Fibroblast of lung (primary cell): ENCODE results near the gene UGGT1. TPM values are rescaled to one million over a fixed set of nuclear protein-coding genes. Genes with fewer than 3 reads are reported as not detected.

Experiments
- DNase-seq, 2 donors: peaks; one replicate each; pipeline versions ENCODE4 v3.0.0 to v3.0.0-alpha.2; 2010; ENCODE audit warnings: low read depth in 2 of 2
- H2AFZ ChIP-seq: 2 replicates; pipeline ENCODE4 v1.5.1; 2012; ENCODE audit warnings: low read length, control low read depth, inconsistent platforms
- H3K27ac ChIP-seq: 2 replicates; pipeline ENCODE4 v1.5.1; 2011; ENCODE audit warnings: low read length, control low read depth; ENCODE audit not compliant: insufficient read depth
- H3K27me3 ChIP-seq: 2 replicates; pipeline ENCODE4 v1.5.1; 2011; ENCODE audit warnings: mild to moderate bottlenecking, low read length; ENCODE audit not compliant: control insufficient read depth, insufficient read depth
- H3K36me3 ChIP-seq: 2 replicates; pipeline ENCODE4 v1.5.1; 2011; ENCODE audit warnings: low read length; ENCODE audit not compliant: control insufficient read depth, insufficient read depth
- H3K4me1 ChIP-seq: 2 replicates; pipeline ENCODE4 v1.5.1; 2011; ENCODE audit warnings: low read length; ENCODE audit not compliant: control insufficient read depth, insufficient read depth; ENCODE audit errors: extremely low read depth
- H3K4me2 ChIP-seq: 2 replicates; pipeline ENCODE4 v1.5.1; 2011; ENCODE audit warnings: low read length, control low read depth; ENCODE audit not compliant: insufficient read depth; ENCODE audit errors: extremely low read depth
- H3K4me3 ChIP-seq, 4 experiments: fragments of 200-600 bp in 1 of 4; sonication (generic) in 1 of 4; replicated peaks in 1 of 4; 2 replicates each; pipeline ENCODE4 v1.5.1; 2011 to 2016; ENCODE audit warnings: low read length in 4 of 4, low read depth in 3 of 4, mild to moderate bottlenecking in 3 of 4, control low read depth in 2 of 4, inconsistent platforms in 1 of 4, mixed read lengths in 1 of 4; ENCODE audit not compliant: insufficient read depth in 1 of 4; ENCODE audit errors: control extremely low read depth in 1 of 4
- H3K79me2 ChIP-seq: 2 replicates; pipeline ENCODE4 v1.5.1; 2012; ENCODE audit warnings: mild to moderate bottlenecking, low read length, inconsistent platforms; ENCODE audit not compliant: control insufficient read depth, insufficient read depth
- H3K9ac ChIP-seq: 2 replicates; pipeline ENCODE4 v1.5.1; 2011; ENCODE audit warnings: mild to moderate bottlenecking, low read length, control low read depth; ENCODE audit not compliant: insufficient read depth
- H3K9me3 ChIP-seq: 2 replicates; pipeline ENCODE4 v1.5.1; 2012; ENCODE audit warnings: low read depth, low read length; ENCODE audit not compliant: control insufficient read depth, insufficient read depth
- H4K20me1 ChIP-seq: 2 replicates; pipeline ENCODE4 v1.5.1; 2011; ENCODE audit warnings: low read length; ENCODE audit not compliant: control insufficient read depth, insufficient read depth; ENCODE audit errors: extremely low read depth
- EZH2 ChIP-seq: IDR thresholded peaks from 2 replicates; pipeline ENCODE4 v1.5.1; 2012; ENCODE audit warnings: low read length, control low read depth, mild to moderate bottlenecking; ENCODE audit errors: missing control alignments
- polyA plus RNA-seq, 2 donors: library from polyadenylated mRNA; depleted of rRNA in 1 of 2; stranded (reverse) in 1 of 2; unstranded in 1 of 2; fragments of >200 nt; gene quantifications; 2 replicates each; pipeline ENCODE4 v1.2.1, GENCODE V29; 2011 to 2012; ENCODE audit warnings: missing spikeins in 1 of 2
- total RNA-seq: library from RNA; depleted of rRNA; stranded (reverse); fragments of >200 nt; gene quantifications from 2 replicates; pipeline ENCODE4 v1.2.1, GENCODE V29; 2014
- TF ChIP-seq, protein P1 (sequence below), 2 donors: IDR thresholded peaks in 1 of 2; conservative IDR thresholded peaks in 1 of 2; 1 replicate in 1 of 2; 2 replicates in 1 of 2; pipeline ENCODE4 v1.5.1; 2011 to 2012; ENCODE audit warnings: low read length in 2 of 2, control low read depth in 1 of 2, inconsistent platforms in 1 of 2, low read depth in 1 of 2, mild to moderate bottlenecking in 1 of 2

The UGGT1 gene
- total and polyA plus RNA-seq, 2 donors (not counting 1 experiment from before 2014, with no cell fraction given), result 59.3 to 87.9 TPM

GRCh38 chr2:128158176-128158575, 67.2 kb downstream of the UGGT1 start:
- H2AFZ ChIP-seq, result no peak overlapping the region
- no peak overlapping the region for H3K9ac ChIP-seq
- no peak overlapping the region for H3K4me3 ChIP-seq
- no peaks in the 10 kb centered on the region for H3K4me1 ChIP-seq
- H4K20me1 ChIP-seq, result no peaks in the 10 kb centered on the region
- H3K79me2 ChIP-seq, result no peaks in the 10 kb centered on the region
- H3K9me3 ChIP-seq, result no peaks in the 10 kb centered on the region
- no peak for TF ChIP-seq EZH2
- TF ChIP-seq, protein P1, sequence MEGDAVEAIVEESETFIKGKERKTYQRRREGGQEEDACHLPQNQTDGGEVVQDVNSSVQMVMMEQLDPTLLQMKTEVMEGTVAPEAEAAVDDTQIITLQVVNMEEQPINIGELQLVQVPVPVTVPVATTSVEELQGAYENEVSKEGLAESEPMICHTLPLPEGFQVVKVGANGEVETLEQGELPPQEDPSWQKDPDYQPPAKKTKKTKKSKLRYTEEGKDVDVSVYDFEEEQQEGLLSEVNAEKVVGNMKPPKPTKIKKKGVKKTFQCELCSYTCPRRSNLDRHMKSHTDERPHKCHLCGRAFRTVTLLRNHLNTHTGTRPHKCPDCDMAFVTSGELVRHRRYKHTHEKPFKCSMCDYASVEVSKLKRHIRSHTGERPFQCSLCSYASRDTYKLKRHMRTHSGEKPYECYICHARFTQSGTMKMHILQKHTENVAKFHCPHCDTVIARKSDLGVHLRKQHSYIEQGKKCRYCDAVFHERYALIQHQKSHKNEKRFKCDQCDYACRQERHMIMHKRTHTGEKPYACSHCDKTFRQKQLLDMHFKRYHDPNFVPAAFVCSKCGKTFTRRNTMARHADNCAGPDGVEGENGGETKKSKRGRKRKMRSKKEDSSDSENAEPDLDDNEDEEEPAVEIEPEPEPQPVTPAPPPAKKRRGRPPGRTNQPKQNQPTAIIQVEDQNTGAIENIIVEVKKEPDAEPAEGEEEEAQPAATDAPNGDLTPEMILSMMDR (conservative IDR thresholded peaks at IDR 0.05 in 1 of 2, IDR thresholded peaks at IDR 0.05 in 1 of 2; ENCODE audit: low read depth in 1 of 2, low read length in 2 of 2), result no peak
- no peak overlapping the region for H3K27ac ChIP-seq
- H3K27me3 ChIP-seq, result no peaks in the 10 kb centered on the region
- no peak overlapping the region for H3K4me2 ChIP-seq
- peaks cover 4% of the 10 kb centered on the region for H3K36me3 ChIP-seq
- DNase-seq, result no peak

- Histone ChIP-seq H4K20me1 (no peaks in the 10 kb centered on the region), H2AFZ (no peak overlapping the region), H3K4me2 (no peak overlapping the region), H3K4me1 (no peaks in the 10 kb centered on the region), H3K9me3 (no peaks in the 10 kb centered on the region), H3K27ac (no peak overlapping the region), H3K36me3 (peaks cover 2% of the 10 kb centered on the region), H3K27me3 (no peaks in the 10 kb centered on the region), H3K4me3 (no peak overlapping the region), H3K79me2 (no peaks in the 10 kb centered on the region), H3K9ac (no peak overlapping the region)
- DNase-seq, result peak in 1 of 2 donors; percentile 31
- TF ChIP-seq, protein P1 (conservative IDR thresholded peaks at IDR 0.05 in 1 of 2, IDR thresholded peaks at IDR 0.05 in 1 of 2; ENCODE audit: low read depth in 1 of 2, low read length in 2 of 2), result no peak
- no peak for TF ChIP-seq EZH2
Observed at GRCh38 chr2:128159437-128159836, 68.4 kb downstream of the UGGT1 start.

DNA sequence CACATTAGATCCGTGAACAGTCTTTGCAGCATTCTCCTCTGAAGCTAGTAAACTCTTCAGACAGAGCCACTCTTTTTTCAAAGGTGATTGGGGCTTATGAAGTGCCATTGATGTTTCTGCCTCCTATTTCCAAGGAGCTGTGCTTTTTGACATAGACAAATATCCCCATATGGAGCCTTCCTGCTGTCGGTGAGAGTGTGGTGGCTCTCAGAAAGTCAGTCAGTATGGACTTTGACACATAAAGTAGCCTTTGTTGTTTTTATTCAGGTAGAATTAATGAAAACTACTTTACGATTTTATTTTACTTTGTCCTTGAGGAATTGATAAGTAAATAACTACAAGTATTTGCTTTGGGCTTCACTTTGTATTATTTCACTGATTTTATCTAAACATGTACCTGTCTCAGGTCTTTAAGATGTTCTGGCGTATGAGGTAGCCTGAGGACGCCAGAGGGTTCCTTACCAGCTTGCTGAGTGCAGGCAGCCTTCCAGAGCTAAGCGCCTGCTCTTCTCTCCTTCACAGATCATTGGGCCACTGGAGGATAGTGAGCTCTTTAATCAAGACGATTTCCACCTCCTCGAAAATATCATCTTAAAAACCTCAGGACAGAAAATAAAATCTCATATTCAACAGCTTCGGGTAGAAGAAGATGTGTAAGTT, 69.7 kb downstream of the UGGT1 start:
- Histone ChIP-seq H3K36me3 (peaks cover 2% of the 10 kb centered on the region), H3K4me2 (no peak overlapping the region), H3K9me3 (no peaks in the 10 kb centered on the region), H3K27ac (no peak overlapping the region), H3K27me3 (no peaks in the 10 kb centered on the region), H4K20me1 (no peaks in the 10 kb centered on the region), H2AFZ (no peak overlapping the region), H3K79me2 (no peaks in the 10 kb centered on the region), H3K4me1 (no peaks in the 10 kb centered on the region), H3K9ac (no peak overlapping the region), H3K4me3 (no peak overlapping the region)
- TF ChIP-seq EZH2, result no peak
- TF ChIP-seq, protein P1 (conservative IDR thresholded peaks at IDR 0.05 in 1 of 2, IDR thresholded peaks at IDR 0.05 in 1 of 2; ENCODE audit: low read depth in 1 of 2, low read length in 2 of 2), result no peak
- DNase-seq, result no peak
